HG03045 (cell line): Measurements from ENCODE around the gene RICTOR.
"Not testable (repeated sequence)": the region's sequence is repeated elsewhere in the genome, so short reads cannot be mapped to it uniquely, and the experiment has no call there.

Experiments used
- ATAC-seq: cut with Tn5 transposase; IDR thresholded peaks from one replicate; pipeline ENCODE4 v1.9.1; 2021; ENCODE audit warnings: mild to moderate bottlenecking, moderate library complexity; ENCODE audit not compliant: unreplicated experiment

Gene RICTOR

DNA sequence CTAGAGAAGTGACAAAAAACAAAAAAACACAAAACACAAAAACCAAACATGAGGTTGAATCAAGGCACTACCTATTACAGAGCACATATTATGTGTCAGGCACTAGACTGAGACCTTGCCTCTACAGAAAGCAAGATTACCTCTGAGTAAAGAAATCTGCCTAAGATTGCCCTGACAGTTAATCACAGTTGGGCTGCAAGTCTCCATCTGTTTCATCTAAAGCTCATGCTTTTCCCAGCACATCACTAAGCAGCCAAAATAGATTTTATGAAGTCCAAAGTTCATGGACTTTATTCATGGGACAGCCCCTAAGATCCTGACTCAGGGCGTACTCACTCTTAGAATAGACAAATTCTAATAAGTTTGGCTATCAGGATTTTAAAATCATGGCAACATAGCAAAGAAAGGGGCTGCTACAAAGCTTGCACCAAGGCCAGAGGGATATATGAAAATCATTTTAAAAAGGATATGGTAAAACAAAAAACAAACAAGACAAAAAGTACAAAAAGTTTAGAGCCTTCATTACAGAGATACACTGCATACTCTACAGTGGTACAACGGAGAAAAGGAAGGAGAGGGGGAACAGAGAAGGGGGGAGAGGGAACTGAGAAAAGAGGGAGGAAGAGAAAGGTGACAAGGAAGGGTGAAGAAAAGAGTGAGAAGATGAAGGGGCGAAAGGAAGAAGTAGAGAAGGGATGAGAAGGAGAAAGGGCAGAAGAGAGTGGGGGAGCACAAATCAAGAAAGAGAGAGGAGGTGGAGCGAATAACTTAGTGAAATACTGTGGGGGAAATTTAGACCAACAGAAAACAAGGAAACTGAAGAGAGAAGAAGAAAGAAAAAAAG lies 58.2 kb downstream of the RICTOR start:
- no peak for ATAC-seq

GRCh38 chr5:39014561-39014960 lies 59.6 kb downstream of the RICTOR start:
- no peak for ATAC-seq

DNA sequence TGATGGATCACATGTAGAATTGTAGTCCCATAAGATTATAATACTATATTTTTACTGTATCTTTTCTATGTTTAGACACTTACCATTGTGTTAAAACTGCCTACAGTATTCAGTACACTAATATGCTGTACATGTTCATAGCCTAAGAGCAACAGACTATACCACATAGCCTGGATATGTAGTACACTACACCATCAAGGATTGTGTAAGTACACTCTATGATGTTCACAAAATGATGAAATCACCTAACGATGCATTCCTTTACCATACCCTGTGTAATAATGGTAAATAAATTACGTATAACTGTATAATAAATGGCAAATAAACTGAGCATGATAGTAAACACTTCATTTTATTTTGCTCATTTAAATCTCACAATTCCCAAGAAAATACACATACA lies 60.3 kb downstream of the RICTOR start:
- ATAC-seq: no peak

GRCh38 chr5:39010958-39011357 lies 63.2 kb downstream of the RICTOR start:
- not testable (repeated sequence) for ATAC-seq

GRCh38 chr5:39009981-39010380 lies 64.2 kb downstream of the RICTOR start:
- no peak for ATAC-seq

GRCh38 chr5:39009280-39009679 lies 64.9 kb downstream of the RICTOR start:
- no peak for ATAC-seq

- no peak for ATAC-seq
Observed at GRCh38 chr5:39006650-39007049, 67.5 kb downstream of the RICTOR start.

- no peak for ATAC-seq
Observed at GRCh38 chr5:39005566-39006232, 68.5 kb downstream of the RICTOR start.

GRCh38 chr5:39001683-39002082 lies 72.5 kb downstream of the RICTOR start:
- no peak for ATAC-seq

DNA sequence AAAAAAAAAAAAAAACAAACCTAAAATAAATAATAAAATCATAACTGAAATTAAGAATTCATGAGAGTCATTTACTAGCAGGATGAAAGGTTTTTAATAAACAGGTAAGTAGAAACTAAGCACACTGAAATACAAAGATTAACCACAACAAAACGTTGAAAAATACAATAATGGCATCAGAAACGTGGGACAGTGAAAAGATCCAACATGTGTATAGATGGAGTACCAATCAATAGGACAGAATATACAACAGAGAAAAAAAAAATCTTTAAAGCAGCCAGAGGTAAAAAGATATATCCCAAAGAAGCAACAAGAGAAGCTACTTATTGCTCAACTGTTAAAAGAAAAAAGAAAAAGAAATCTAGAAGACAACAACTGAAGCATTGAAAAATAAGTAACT lies 75.2 kb downstream of the RICTOR start:
- no peak for ATAC-seq

DNA sequence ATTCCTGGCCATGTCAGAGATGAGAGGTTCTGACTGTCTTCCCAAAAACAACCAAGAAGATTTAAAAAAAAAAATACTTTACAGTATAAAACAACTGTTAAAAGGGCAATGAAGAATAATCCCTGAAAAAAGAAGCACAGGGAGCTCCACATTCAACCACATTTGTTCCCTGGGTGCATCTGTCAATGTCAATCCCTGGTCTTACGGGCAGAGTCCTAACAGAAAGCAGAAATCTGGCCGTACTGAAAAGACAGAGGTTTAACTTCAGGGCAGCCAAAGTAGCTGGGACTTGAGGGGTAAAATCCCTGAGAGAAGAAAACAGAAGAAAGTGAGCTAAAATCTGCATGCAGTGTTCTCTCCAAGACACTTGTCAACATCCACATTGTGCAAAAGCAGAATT lies 76.6 kb downstream of the RICTOR start:
- ATAC-seq: no peak

DNA sequence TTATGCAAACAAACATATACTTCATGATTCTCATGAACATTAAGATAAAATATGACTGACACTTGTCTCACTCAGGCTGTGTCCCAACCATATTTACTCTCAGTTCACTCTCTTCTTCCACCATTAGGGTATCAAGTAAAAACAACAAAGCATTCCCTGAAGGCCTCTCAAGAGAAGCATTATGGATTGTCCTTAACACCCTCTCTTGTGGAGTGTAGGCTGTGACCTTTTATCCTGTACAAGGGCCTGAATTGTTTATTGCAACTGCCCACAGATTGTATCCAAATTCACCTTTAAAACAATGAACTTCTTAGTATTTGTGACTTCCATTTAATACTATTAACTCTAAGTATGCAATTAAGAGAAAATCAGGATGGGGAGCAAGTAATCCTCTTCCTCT lies 78.1 kb downstream of the RICTOR start:
- no peak for ATAC-seq

DNA sequence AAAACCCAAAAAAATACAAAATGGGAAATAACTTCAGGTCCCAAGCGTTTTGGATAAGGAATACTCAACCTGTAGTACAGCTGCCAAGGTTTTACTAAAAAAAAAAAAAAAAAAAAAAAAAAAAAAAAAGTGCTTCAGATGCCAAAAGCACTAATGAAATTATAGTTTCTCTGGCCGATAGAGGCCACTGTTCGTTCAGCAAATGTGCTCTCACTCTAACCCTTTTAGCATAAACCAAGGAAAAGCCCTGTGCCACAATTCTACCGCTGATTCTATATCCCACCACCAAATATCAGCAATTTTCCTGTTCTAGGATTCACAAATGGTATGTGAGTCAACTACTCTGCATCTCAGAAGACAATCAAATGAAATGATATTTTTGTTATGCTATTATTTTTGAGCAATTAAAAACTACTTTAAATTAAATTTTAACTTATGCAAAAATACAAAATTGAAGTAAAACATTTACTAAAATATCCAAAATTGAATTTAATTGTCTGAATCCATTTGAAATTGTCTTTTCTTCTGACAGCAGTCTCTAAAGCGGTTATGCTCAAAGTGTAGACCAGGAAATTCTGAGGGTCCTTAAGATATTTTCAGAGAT lies 79.8 kb downstream of the RICTOR start:
- ATAC-seq: no peak

DNA sequence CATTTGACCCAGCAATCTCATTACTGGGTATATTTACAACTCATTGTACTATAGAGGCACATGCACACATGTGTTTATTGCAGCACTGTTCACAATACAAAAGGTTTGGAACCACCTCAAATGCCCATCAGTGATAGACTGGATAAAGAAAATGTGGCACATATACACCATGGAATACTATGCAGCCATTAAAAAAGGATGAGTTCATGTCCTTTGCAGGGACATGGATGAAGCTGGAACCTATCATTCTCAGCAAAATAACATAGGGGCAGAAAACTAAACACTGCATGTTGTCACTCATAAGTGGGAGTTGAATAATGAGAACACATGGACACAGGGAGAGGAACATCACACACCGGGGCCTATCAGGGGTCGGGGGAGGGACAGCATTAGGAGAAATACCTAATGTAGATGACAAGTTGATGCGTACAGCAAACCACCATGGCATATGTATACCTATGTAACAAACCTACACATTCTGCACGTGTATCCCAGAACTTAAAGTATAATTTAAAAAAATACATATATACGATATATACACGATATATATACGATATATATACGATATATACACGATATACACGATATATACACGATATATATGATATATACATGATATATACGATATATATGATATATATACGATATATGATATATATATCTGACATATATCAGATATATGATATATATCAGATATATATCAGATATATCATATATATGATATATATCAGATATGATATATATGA lies 84.1 kb downstream of the RICTOR start:
- not testable (repeated sequence) for ATAC-seq

DNA sequence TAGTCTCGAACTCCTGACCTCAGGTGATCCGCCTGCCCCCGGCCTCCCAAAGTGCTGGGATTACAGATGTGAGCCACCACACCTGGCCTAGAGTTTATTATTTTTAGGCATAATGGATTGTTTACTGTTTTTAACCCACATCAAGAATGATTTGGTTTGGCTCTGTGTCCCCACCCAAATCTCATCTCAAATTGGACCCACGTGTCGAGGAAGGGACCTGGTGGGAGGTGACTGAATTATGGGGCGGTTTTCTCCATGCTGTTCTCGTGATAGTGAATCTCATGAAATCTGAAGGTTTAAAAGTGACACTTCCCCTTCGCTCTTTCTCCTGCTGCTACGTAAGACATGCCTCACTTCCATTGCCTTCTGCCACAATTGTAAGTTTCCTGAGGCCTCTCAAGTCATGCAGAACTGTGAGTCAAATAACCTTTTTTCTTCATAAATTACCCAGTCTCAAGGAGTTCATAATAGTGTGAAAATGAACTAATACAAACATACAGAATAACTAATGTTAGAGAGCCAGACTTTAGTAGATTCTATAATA lies 88.2 kb downstream of the RICTOR start:
- no peak for ATAC-seq

GRCh38 chr5:38979535-38979934 lies 94.7 kb downstream of the RICTOR start:
- no peak for ATAC-seq

DNA sequence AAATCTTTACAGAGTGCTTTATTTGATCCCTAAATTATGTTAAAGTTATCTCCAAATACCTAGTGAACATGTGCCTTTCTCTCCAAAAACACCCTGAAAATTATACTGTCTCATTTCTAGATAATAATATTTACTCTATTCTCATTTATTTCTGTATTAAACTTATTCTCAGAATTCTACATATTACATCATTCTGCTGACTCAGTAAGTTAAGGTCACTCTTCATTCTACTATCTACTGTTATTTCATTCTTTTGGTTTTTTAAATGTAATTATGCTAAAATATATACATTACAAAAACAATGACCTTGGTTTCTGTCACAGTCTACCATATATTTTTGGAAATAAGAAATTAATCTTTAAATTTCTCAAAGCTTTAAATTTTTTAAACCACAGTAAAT lies 96.2 kb downstream of the RICTOR start:
- no peak for ATAC-seq

- no peak for ATAC-seq
Observed at GRCh38 chr5:38968665-38969064, 105.5 kb downstream of the RICTOR start.

DNA sequence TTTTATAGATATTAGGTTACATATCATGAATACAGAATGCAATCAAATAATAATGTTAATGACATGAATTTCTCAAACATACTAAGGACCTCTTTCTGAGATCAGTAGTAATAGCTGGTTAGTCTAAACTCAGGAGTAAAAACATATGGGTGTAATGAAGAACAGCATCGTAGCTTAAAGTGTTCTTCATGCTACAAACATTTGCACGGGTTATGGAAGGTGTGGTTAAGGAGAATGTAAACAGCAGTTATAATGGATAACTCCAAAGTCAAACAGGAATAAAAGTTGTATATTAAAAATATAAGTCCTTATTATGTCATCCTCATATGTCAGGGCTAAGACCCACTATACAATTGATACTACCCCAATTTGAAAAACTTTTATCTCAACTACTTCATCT lies 112.5 kb downstream of the RICTOR start:
- no peak for ATAC-seq

- no peak for ATAC-seq
Observed at GRCh38 chr5:38953426-38954012, 120.7 kb downstream of the RICTOR start.

- ATAC-seq: no peak
Observed at GRCh38 chr5:38948501-38948900, 125.7 kb downstream of the RICTOR start.
